ENCODE measurements around the gene SDC1.

Gene SDC1

GRCh38 chr2:20159411-20160070 lies 65.4 kb downstream of the SDC1 start:
- no peak overlapping the region for H3K27ac ChIP-seq (ENCODE audit: low read depth, low read length)
- no peak overlapping the region for H3K4me3 ChIP-seq (ENCODE audit: low read length)
- no peak overlapping the region for H3K9ac ChIP-seq (ENCODE audit: low read length)
- no peaks in the 10 kb centered on the region for H3K36me3 ChIP-seq (ENCODE audit: control insufficient read depth, insufficient read depth, low read length)
- no peaks in the 10 kb centered on the region for H3K4me1 ChIP-seq (ENCODE audit: control insufficient read depth, insufficient read depth, low read length)
- no peaks in the 10 kb centered on the region for H3K27me3 ChIP-seq (ENCODE audit: control insufficient read depth, insufficient read depth, low read length)

- Histone ChIP-seq H3K36me3 (ENCODE audit: control insufficient read depth, insufficient read depth, low read length) (no peaks in the 10 kb centered on the region), H3K4me3 (ENCODE audit: low read length) (no peak overlapping the region), H3K4me1 (ENCODE audit: control insufficient read depth, insufficient read depth, low read length) (no peaks in the 10 kb centered on the region), H3K9ac (ENCODE audit: low read length) (no peak overlapping the region), H3K27ac (ENCODE audit: low read depth, low read length) (no peak overlapping the region), H3K27me3 (ENCODE audit: control insufficient read depth, insufficient read depth, low read length) (no peaks in the 10 kb centered on the region)
These were observed 67.6 kb downstream of the SDC1 start for GRCh38 chr2:20157193-20157891.

DNA sequence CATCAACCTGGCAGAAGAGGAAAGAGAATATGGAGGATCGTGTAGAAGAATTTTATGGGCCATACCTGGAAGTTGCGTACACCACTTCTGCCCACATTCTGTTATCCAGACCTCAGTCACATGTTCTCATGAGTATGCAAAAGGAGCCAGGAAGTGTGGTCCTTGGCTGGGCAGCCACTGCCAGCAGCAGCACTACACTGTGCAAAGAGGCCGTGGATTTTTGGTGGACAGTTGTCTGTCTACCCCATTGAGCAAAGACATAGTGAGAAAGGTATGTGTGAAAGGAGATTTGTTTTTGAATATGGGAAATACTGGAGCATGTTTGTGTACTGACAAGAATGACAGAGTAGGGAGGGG lies 68.1 kb downstream of the SDC1 start:
- H3K36me3 ChIP-seq (ENCODE audit: control insufficient read depth, insufficient read depth, low read length), result no peaks in the 10 kb centered on the region
- no peak overlapping the region for H3K27ac ChIP-seq (ENCODE audit: low read depth, low read length)
- no peaks in the 10 kb centered on the region for H3K27me3 ChIP-seq (ENCODE audit: control insufficient read depth, insufficient read depth, low read length)
- H3K4me3 ChIP-seq (ENCODE audit: low read length), result no peak overlapping the region
- H3K4me1 ChIP-seq (ENCODE audit: control insufficient read depth, insufficient read depth, low read length), result no peaks in the 10 kb centered on the region
- H3K9ac ChIP-seq (ENCODE audit: low read length), result no peak overlapping the region

DNA sequence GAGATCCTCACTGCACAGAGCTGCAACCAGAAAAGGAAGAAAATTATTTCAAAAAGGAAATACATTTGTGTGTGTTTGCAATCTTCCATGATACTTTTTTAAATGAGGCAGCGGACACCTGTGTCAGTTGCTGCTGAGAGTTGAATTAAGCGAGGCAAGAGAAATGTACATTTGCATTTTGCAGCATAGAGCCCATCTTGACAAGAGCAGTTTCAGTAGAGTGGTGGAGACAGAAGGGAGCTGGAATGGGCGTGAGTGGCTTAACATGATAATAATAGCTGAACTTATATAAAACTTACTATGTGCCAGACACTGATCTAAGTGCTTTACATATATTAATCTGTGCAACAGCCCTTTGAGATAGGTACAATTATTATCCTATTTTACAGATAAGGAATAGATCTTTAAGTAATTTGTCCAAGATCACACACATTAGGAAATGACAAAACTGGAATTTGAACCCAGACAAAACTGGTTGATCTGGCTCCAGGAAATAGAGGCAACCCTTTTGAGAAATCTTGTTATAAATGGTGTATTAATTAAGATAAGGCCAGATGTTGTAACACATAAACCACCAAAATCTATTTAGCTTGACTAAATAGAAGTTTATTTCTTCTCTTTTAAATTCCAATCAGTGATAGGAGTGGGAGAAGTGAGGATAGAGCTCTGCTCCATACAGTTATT lies 68.7 kb downstream of the SDC1 start:
- no peaks in the 10 kb centered on the region for H3K4me1 ChIP-seq (ENCODE audit: control insufficient read depth, insufficient read depth, low read length)
- no peaks in the 10 kb centered on the region for H3K36me3 ChIP-seq (ENCODE audit: control insufficient read depth, insufficient read depth, low read length)
- H3K9ac ChIP-seq (ENCODE audit: low read length), result no peak overlapping the region
- no peak overlapping the region for H3K4me3 ChIP-seq (ENCODE audit: low read length)
- H3K27ac ChIP-seq (ENCODE audit: low read depth, low read length), result no peak overlapping the region
- H3K27me3 ChIP-seq (ENCODE audit: control insufficient read depth, insufficient read depth, low read length), result no peaks in the 10 kb centered on the region

GRCh38 chr2:20153131-20153851 lies 71.6 kb downstream of the SDC1 start:
- Histone ChIP-seq H3K4me3 (ENCODE audit: low read length) (no peak overlapping the region), H3K36me3 (ENCODE audit: control insufficient read depth, insufficient read depth, low read length) (no peaks in the 10 kb centered on the region), H3K27me3 (ENCODE audit: control insufficient read depth, insufficient read depth, low read length) (no peaks in the 10 kb centered on the region), H3K27ac (ENCODE audit: low read depth, low read length) (no peak overlapping the region), H3K4me1 (ENCODE audit: control insufficient read depth, insufficient read depth, low read length) (no peaks in the 10 kb centered on the region), H3K9ac (ENCODE audit: low read length) (no peak overlapping the region)

- no peaks in the 10 kb centered on the region for H3K27me3 ChIP-seq (ENCODE audit: control insufficient read depth, insufficient read depth, low read length)
- no peak overlapping the region for H3K4me3 ChIP-seq (ENCODE audit: low read length)
- H3K36me3 ChIP-seq (ENCODE audit: control insufficient read depth, insufficient read depth, low read length), result no peaks in the 10 kb centered on the region
- H3K27ac ChIP-seq (ENCODE audit: low read depth, low read length), result no peak overlapping the region
- H3K9ac ChIP-seq (ENCODE audit: low read length), result no peak overlapping the region
- H3K4me1 ChIP-seq (ENCODE audit: control insufficient read depth, insufficient read depth, low read length), result no peaks in the 10 kb centered on the region
These were observed 73.9 kb downstream of the SDC1 start for GRCh38 chr2:20150806-20151571.
